ENCODE data around the gene THBS2.
"Not testable (repeated sequence)": the region's sequence is repeated elsewhere in the genome, so short reads cannot be mapped to it uniquely, and the experiment has no call there.

The THBS2 gene

DNA sequence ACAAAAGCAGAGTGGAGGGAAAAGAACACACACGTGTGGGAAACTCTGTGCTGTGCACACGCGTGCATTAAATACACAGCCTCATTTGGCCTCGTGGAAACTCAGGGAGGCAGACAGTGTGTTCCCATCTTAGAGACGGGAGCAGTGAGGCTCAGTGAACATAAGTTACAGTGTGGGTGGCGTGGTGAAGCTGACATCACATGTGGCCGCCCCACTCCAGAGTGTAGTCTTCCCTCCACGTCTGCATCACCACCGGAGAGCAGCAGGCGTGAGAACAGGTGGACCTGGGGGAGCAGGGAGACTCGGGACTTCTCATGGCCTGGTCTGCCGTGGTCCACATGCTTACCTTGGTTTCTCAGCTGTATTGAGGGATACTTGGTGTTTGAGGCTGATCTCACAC, 51.7 kb downstream of the THBS2 start:
- DNase-seq (ENCODE audit: low read depth), result no peak
- no peak overlapping the region for H3K4me3 ChIP-seq (ENCODE audit: low read depth, low read length)
- TF ChIP-seq, protein P1, sequence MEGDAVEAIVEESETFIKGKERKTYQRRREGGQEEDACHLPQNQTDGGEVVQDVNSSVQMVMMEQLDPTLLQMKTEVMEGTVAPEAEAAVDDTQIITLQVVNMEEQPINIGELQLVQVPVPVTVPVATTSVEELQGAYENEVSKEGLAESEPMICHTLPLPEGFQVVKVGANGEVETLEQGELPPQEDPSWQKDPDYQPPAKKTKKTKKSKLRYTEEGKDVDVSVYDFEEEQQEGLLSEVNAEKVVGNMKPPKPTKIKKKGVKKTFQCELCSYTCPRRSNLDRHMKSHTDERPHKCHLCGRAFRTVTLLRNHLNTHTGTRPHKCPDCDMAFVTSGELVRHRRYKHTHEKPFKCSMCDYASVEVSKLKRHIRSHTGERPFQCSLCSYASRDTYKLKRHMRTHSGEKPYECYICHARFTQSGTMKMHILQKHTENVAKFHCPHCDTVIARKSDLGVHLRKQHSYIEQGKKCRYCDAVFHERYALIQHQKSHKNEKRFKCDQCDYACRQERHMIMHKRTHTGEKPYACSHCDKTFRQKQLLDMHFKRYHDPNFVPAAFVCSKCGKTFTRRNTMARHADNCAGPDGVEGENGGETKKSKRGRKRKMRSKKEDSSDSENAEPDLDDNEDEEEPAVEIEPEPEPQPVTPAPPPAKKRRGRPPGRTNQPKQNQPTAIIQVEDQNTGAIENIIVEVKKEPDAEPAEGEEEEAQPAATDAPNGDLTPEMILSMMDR (IDR thresholded peaks at IDR 0.05; ENCODE audit: low read depth, low read length, missing control alignments), result no peak
- in situ Hi-C loops (cut with HindIII; ENCODE audit: low sequenced_read_pairs), result no loop called here

DNA sequence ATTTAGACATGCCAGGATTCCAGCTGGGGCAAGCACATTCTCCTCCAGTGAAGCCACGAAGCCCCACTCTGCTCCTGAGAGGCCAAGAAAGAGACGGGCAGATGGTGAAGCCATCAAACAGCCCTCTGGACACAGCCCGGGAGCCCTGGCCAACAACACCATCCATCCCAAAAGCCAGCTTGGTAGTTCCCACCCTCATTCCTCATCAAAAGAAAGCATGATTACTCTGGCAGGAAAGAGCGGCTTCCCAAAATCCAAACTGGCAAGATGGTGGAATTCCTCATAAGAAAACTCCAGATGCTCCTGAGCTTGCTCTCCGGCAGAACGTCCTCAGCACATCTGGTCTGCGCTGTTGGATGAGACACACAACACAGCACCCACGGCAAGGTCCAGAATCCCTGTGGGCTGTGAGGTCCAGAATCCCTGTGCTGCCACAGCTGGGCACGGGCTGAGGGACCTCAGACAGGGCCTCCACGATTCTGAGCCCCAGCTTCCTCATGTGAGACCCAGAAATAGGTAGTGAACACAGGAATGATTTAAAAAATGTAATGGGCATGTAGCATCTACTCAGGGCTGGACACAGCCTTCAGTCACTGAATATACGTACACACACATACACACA, 52.6 kb downstream of the THBS2 start:
- TF ChIP-seq, protein P1 (IDR thresholded peaks at IDR 0.05; ENCODE audit: low read depth, low read length, missing control alignments), result no peak
- DNase-seq (ENCODE audit: low read depth), result no peak
- no peak overlapping the region for H3K4me3 ChIP-seq (ENCODE audit: low read depth, low read length)
- in situ Hi-C loops (cut with HindIII; ENCODE audit: low sequenced_read_pairs), result no loop called here

DNA sequence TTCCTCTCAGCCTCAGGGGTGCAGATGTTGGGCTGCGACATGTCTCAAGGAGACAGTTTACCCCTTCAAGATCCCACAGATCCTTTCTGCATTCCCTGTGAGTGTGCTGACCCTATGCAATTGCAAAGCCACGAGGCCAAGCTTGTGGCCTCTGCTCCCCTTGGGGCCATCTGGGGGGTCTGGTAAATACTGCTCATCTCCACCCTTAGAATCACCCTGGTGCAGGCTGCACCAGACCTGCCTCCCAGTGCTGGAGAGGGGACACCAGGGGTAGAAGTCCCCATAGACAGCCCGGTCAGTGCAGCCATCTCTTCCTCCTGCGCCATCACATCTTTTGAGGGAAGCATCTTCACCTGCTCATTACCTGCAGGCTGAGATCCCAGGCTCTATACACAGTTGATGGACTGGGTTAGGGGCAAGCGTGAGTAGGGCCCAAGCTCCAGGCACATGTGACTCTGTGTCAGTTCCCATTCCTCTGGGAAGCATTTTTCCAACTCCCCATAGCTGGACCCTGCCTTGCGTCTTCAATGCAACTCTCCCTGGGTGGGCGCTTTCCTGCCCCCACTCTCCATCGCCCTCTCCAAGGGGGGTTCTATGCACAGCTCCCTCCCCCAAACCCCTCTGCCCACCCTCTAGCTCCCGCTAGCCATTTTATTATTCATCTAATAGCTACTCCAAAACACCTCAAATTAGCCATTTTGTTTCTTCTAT, 53.9 kb downstream of the THBS2 start:
- TF ChIP-seq, protein P1 (IDR thresholded peaks at IDR 0.05; ENCODE audit: low read depth, low read length, missing control alignments), result no peak
- no peak overlapping the region for H3K4me3 ChIP-seq (ENCODE audit: low read depth, low read length)
- in situ Hi-C loops (cut with HindIII; ENCODE audit: low sequenced_read_pairs), result no loop called here
- no peak for DNase-seq (ENCODE audit: low read depth)

DNA sequence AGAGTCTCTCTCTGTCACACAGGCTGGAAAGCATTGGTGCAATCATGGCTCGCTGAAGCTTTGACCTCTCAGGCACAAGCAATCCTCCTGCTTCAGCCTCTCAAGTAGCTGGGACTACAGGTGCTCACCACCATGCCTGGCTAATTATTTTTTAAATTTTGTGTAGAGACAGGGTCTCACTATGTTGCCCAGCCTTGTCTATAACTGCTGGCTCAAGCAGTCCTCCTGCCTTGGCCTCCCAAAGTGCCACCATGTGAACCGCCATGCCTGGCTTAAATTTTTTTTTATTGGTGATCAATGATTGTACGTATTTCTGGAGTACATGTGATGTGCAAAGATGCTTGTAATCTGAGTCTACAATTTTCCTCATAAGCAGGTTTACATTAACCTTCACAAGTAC, 54.8 kb downstream of the THBS2 start:
- no peak overlapping the region for H3K4me3 ChIP-seq (ENCODE audit: low read depth, low read length)
- no peak for DNase-seq (ENCODE audit: low read depth)
- TF ChIP-seq, protein P1 (IDR thresholded peaks at IDR 0.05; ENCODE audit: low read depth, low read length, missing control alignments), result no peak
- in situ Hi-C loops (cut with HindIII; ENCODE audit: low sequenced_read_pairs), result no loop called here

DNA sequence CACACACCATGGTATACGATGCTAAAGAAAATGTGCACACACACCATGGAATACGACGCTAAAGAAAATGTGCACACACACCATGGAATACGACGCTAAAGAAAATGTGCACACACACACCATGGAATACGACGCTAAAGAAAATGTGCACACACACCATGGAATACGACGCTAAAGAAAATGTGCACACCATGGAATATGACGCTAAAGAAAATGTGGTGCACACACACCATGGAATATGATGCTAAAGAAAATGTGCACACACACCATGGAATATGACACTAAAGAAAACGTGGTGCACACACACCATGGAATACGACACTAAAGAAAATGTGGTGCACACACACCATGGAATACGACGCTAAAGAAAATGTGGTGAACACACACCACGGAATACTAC, 55.7 kb downstream of the THBS2 start:
- in situ Hi-C loops (cut with HindIII; ENCODE audit: low sequenced_read_pairs); DNase-seq (ENCODE audit: low read depth); H3K4me3 ChIP-seq (ENCODE audit: low read depth, low read length): not testable (repeated sequence)

DNA sequence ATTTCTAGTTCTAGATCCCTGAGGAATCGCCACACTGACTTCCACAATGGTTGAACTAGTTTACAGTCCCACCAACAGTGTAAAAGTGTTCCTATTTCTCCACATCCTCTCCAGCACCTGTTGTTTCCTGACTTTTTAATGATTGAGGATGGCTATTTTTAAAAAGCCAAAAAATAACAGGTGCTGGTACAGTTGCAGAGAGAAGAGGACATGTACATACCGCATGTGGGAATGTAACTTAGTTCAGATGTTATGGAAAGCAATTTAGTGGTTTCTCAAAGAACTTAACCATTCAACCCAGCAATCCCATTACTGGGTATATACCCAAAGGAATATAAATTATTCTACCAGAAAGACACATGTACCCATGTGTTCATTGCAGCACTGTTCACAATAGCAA, 57.4 kb downstream of the THBS2 start:
- in situ Hi-C loops (cut with HindIII; ENCODE audit: low sequenced_read_pairs); DNase-seq (ENCODE audit: low read depth); H3K4me3 ChIP-seq (ENCODE audit: low read depth, low read length): not testable (repeated sequence)

DNA sequence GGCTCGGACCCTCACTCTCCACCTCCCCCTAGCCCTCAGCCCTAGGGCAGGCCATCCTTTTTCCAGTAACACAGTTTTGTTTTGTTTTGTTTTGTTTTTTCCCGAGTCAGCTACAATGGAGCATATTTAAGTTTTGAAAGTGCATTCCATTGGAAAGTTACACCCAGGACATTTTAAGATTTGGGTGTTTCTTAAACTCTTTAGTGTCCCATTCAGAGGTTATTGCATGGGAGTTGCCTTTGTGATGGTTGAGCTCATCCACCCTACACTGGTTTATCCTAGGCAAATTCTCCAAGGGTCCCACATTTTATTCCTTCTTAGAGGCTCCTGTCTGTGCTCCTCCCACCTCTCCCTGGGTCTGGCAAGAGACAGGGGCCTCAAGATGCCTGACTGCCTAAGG, 58.9 kb downstream of the THBS2 start:
- H3K4me3 ChIP-seq (ENCODE audit: low read depth, low read length), result no peak overlapping the region
- TF ChIP-seq, protein P1 (IDR thresholded peaks at IDR 0.05; ENCODE audit: low read depth, low read length, missing control alignments), result no peak
- DNase-seq (ENCODE audit: low read depth), result no peak
- in situ Hi-C loops (cut with HindIII; ENCODE audit: low sequenced_read_pairs), result no loop called here

Measured in astrocyte of the cerebellum (primary cell).